Testis (tissue), 3 donors: ENCODE data around the gene GPR75. TPM values are rescaled to one million over a fixed set of nuclear protein-coding genes. Genes with fewer than 3 reads are reported as not detected.

ENCODE experiments used
- DNase-seq: peaks from one replicate; pipeline ENCODE4 v3.0.0-alpha.2; 2019
- H3K27ac ChIP-seq, 2 donors: fragments of 200-600 bp; sonication (generic); one replicate each; pipeline ENCODE4 v1.5.1; 2019
- H3K27me3 ChIP-seq: fragments of 200-600 bp; sonication (generic); one replicate; pipeline ENCODE4 v1.5.1; 2019
- H3K36me3 ChIP-seq: fragments of 200-600 bp; sonication (generic); one replicate; pipeline ENCODE4 v1.5.1; 2017; ENCODE audit warnings: low read depth; ENCODE audit errors: missing control alignments
- H3K4me1 ChIP-seq: fragments of 200-600 bp; sonication (generic); one replicate; pipeline ENCODE4 v1.5.1; 2019
- H3K4me3 ChIP-seq, 2 donors: fragments of 200-600 bp; sonication (generic); one replicate each; pipeline ENCODE4 v1.5.1; 2017 to 2019
- H3K9me3 ChIP-seq: fragments of 200-600 bp; sonication (generic); one replicate; pipeline ENCODE4 v1.5.1; 2017
- CTCF ChIP-seq, 3 experiments: fragments of 450-650 bp in 2 of 3; fragments of 200-600 bp in 1 of 3; sonication (generic) in 1 of 3; IDR thresholded peaks; one replicate each; pipeline ENCODE4 v1.5.1; 2016 to 2019; ENCODE audit warnings: antibody characterized with exemption in 3 of 3, mild to moderate bottlenecking in 2 of 3, moderate library complexity in 1 of 3
- POLR2A ChIP-seq: fragments of 450-650 bp; IDR thresholded peaks from one replicate; pipeline ENCODE4 v1.6.1; 2017; ENCODE audit warnings: antibody characterized with exemption, mild to moderate bottlenecking, moderate library complexity
- WGBS, 2 donors: methylation state at CpG; one replicate each; pipeline ENCODE4 v1.1.5; 2018; 5-methylcytosine and 5-hydroxymethylcytosine counted together
- intact Hi-C: fragments of 100-400 bp; cut with DNase I; formaldehyde crosslinking; loops from one replicate; pipeline ENCODE4 v1.15.1; 2023; ENCODE audit warnings: low total_unique reads
- polyA plus RNA-seq: library from polyadenylated mRNA; stranded (reverse); fragments of 350-450 nt; fragmentation: Illumina TruSeq; extraction: RNeasy Lipid Tissue Mini Kit (QIAGEN cat#74804); gene quantifications from one replicate; pipeline ENCODE4 v1.2.3, GENCODE V29; 2014; ENCODE audit warnings: low read depth, low replicate concordance; ENCODE audit not compliant: insufficient read depth
- total RNA-seq, 2 donors: library from RNA; depleted of rRNA; stranded (reverse); fragments of >200 nt; gene quantifications; one replicate each; pipeline ENCODE4 v1.2.3, GENCODE V29; 2016

GPR75 gene
- total and polyA plus RNA-seq, 3 donors from 2014 or later = 2.3 to 6.8 (median 6.5) TPM

DNA sequence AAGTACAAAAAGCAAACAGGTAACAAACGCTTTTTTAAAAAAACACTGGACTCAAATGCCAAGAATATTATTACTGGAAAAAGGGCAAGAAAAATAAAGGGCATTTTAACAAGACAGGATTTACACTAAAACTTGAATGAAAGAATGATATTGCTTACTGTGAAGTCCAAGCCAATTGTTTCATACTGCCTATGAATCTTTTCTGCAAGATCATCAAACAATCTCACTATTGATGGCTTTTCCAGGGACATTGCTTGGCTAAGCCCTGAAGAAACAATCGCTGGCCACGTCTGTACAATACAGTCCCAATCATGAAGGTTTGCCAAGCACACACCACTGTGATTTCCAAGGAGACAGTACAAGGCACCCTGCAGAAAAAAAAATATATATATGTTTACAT is 41.4 kb upstream of the GPR75 start:
- no peak for TF ChIP-seq CTCF (IDR thresholded peaks at IDR 0.05)
- no peak for TF ChIP-seq POLR2A
- 84% methylated on average over 3 of the region's 3 CpGs for WGBS, 2 donors
- intact Hi-C loops = no loop called here

GRCh38 chr2:53896864-53897263 is 37.1 kb upstream of the GPR75 start:
- TF ChIP-seq CTCF (IDR thresholded peaks at IDR 0.05) = no peak
- TF ChIP-seq POLR2A = no peak
- WGBS, 2 donors = 80% methylated on average over 3 of the region's 3 CpGs

More for the DNA sequence above, 41.4 kb upstream of the GPR75 start:
- no peak for DNase-seq
- no peaks in the 10 kb centered on the region for H3K36me3 ChIP-seq
- no peaks in the 10 kb centered on the region for H3K9me3 ChIP-seq
- H3K27me3 ChIP-seq = no peaks in the 10 kb centered on the region
- H3K4me1 ChIP-seq = no peaks in the 10 kb centered on the region
- H3K27ac ChIP-seq = no peak overlapping the region
- no peak overlapping the region for H3K4me3 ChIP-seq

GRCh38 chr2:53886406-53887280 is 26.9 kb upstream of the GPR75 start:
- TF ChIP-seq POLR2A (no peak), CTCF (IDR thresholded peaks at IDR 0.05) (no peak)
- no peak overlapping the region for H3K4me3 ChIP-seq
- no peaks in the 10 kb centered on the region for H3K27me3 ChIP-seq
- no peak overlapping the region for H3K27ac ChIP-seq
- no peaks in the 10 kb centered on the region for H3K36me3 ChIP-seq
- intact Hi-C loops = no loop called here
- WGBS, 2 donors = 83 to 89% methylated on average over 5 of the region's 5 CpGs
- no peak for DNase-seq
- no peaks in the 10 kb centered on the region for H3K4me1 ChIP-seq
- H3K9me3 ChIP-seq = no peaks in the 10 kb centered on the region

More at GRCh38 chr2:53896864-53897263, 37.1 kb upstream of the GPR75 start:
- H3K4me3 ChIP-seq = no peak overlapping the region
- no peaks in the 10 kb centered on the region for H3K9me3 ChIP-seq
- intact Hi-C loops = no loop called here
- no peak overlapping the region for H3K27ac ChIP-seq
- no peaks in the 10 kb centered on the region for H3K4me1 ChIP-seq
- DNase-seq = no peak
- no peaks in the 10 kb centered on the region for H3K36me3 ChIP-seq
- H3K27me3 ChIP-seq = no peaks in the 10 kb centered on the region

DNA sequence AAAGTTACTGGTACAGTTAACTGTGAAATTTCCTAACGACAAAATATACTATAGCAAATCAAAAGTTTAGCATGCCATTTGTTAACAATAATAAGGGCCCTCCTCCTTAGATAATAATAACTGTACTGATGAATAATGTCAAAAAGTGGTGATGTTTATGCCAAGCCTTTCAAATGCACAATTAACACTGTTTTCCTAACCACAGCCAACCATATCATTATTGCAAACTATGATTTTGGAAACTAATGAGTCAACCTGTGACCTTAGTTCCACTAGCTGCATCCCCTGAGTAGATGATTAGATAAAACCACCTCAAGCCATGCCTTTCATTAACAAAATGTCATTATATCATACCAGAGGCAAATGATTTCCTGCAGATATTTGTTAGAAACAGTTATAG is 25.1 kb upstream of the GPR75 start:
- WGBS, 2 donors = 88 to 95% methylated on average over 1 of the region's 1 CpG
- no peaks in the 10 kb centered on the region for H3K36me3 ChIP-seq
- no peak for DNase-seq
- H3K27ac ChIP-seq = no peak overlapping the region
- no peaks in the 10 kb centered on the region for H3K27me3 ChIP-seq
- H3K4me1 ChIP-seq = no peaks in the 10 kb centered on the region
- H3K9me3 ChIP-seq = no peaks in the 10 kb centered on the region
- H3K4me3 ChIP-seq = no peak overlapping the region
- intact Hi-C loops = no loop called here
- TF ChIP-seq CTCF (IDR thresholded peaks at IDR 0.05) = no peak
- TF ChIP-seq POLR2A = no peak

DNA sequence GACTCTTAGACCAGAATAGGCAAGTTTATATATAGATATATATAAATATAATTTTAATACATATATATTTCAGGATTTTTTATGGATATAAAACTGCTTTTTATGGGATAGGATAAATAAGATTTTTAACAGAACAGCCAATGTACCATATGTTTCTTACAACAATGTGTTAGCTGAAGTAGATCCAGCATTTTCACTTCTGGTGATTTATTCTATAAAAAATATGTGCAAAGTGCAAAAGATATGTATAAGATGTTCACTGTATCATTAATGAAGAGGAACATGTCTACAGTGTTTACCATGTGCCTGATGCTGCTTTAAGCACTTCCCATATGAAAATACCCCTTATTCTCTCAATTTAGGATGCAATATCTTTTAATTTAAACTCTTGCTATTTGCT is 22.2 kb upstream of the GPR75 start:
- no peak for DNase-seq
- Histone ChIP-seq H3K9me3 (no peaks in the 10 kb centered on the region), H3K4me3 (no peak overlapping the region), H3K36me3 (no peaks in the 10 kb centered on the region), H3K4me1 (no peaks in the 10 kb centered on the region), H3K27me3 (no peaks in the 10 kb centered on the region), H3K27ac (no peak overlapping the region)
- intact Hi-C loops = no loop called here
- TF ChIP-seq POLR2A = no peak
- TF ChIP-seq CTCF (IDR thresholded peaks at IDR 0.05) = no peak
